H9 (cell line): ENCODE measurements around the gene IGFL1. TPM values are rescaled to one million over a fixed set of nuclear protein-coding genes. Genes with fewer than 3 reads are reported as not detected.
A peak's percentile ranks its signal among the peaks of the same experiment; 100 is the strongest.
"Not testable (repeated sequence)": the region's sequence is repeated elsewhere in the genome, so short reads cannot be mapped to it uniquely, and the experiment has no call there.

Experiments
- DNase-seq: peaks from one replicate; pipeline ENCODE4 v3.0.0-alpha.2; 2017
- H2AFZ ChIP-seq: one replicate; pipeline ENCODE4 v1.6.1; 2013; ENCODE audit warnings: mild to moderate bottlenecking, low read length, control low read depth, moderate library complexity
- H2AK5ac ChIP-seq: 2 replicates; pipeline ENCODE4 v1.6.1; 2013; ENCODE audit warnings: low read length, control low read depth, mixed read lengths; ENCODE audit not compliant: insufficient read length
- H2BK120ac ChIP-seq: one replicate; pipeline ENCODE4 v1.6.1; 2013; ENCODE audit warnings: low read depth, mild to moderate bottlenecking, low read length, control low read depth, inconsistent platforms; ENCODE audit not compliant: poor library complexity, severe bottlenecking
- H2BK12ac ChIP-seq: 2 replicates; pipeline ENCODE4 v1.6.1; 2013; ENCODE audit warnings: low read length, control low read depth, mixed read lengths, low read depth; ENCODE audit not compliant: insufficient read length
- H2BK15ac ChIP-seq: 2 replicates; pipeline ENCODE4 v1.6.1; 2013; ENCODE audit warnings: low read depth, low read length, control low read depth
- H2BK20ac ChIP-seq: one replicate; pipeline ENCODE4 v1.6.1; 2013; ENCODE audit warnings: low read depth, mild to moderate bottlenecking, low read length, control low read depth, inconsistent platforms; ENCODE audit not compliant: poor library complexity, severe bottlenecking
- H2BK5ac ChIP-seq: 2 replicates; pipeline ENCODE4 v1.6.1; 2013; ENCODE audit warnings: low read length, control low read depth, mixed read lengths; ENCODE audit not compliant: insufficient read length
- H3K14ac ChIP-seq: 2 replicates; pipeline ENCODE4 v1.6.1; 2013; ENCODE audit warnings: low read length, control low read depth; ENCODE audit not compliant: insufficient read depth
- H3K18ac ChIP-seq: 2 replicates; pipeline ENCODE4 v1.6.1; 2013; ENCODE audit warnings: low read depth, mild to moderate bottlenecking, mixed read lengths, low read length, control low read depth; ENCODE audit not compliant: insufficient read length
- H3K23ac ChIP-seq: 2 replicates; pipeline ENCODE4 v1.6.1; 2013; ENCODE audit warnings: low read length, control low read depth, mixed read lengths, low read depth; ENCODE audit not compliant: insufficient read length
- H3K23me2 ChIP-seq: 2 replicates; pipeline ENCODE4 v1.6.1; 2013; ENCODE audit warnings: low read depth, mild to moderate bottlenecking, mixed read lengths, low read length, control low read depth; ENCODE audit not compliant: insufficient read length, poor library complexity, severe bottlenecking
- H3K27ac ChIP-seq: 2 replicates; pipeline ENCODE4 v1.5.1; 2013; ENCODE audit warnings: low read length, control low read depth, mixed read lengths, low read depth; ENCODE audit not compliant: insufficient read length
- H3K27me3 ChIP-seq: 2 replicates; pipeline ENCODE4 v1.6.1; 2013; ENCODE audit warnings: low read length, control low read depth, inconsistent platforms; ENCODE audit not compliant: insufficient read depth
- H3K4ac ChIP-seq: 2 replicates; pipeline ENCODE4 v1.6.1; 2013; ENCODE audit warnings: low read depth, mild to moderate bottlenecking, control low read depth, inconsistent platforms, low read length, moderate library complexity
- H3K4me1 ChIP-seq: 2 replicates; pipeline ENCODE4 v1.6.1; 2013; ENCODE audit warnings: low read length, control low read depth, inconsistent platforms; ENCODE audit not compliant: insufficient read depth
- H3K4me2 ChIP-seq: 2 replicates; pipeline ENCODE4 v1.6.1; 2013; ENCODE audit warnings: low read length, control low read depth, mixed read lengths; ENCODE audit not compliant: insufficient read length, insufficient read depth
- H3K56ac ChIP-seq: 2 replicates; pipeline ENCODE4 v1.6.1; 2013; ENCODE audit warnings: low read depth, mild to moderate bottlenecking, mixed read lengths, low read length, control low read depth; ENCODE audit not compliant: insufficient read length
- H3K79me1 ChIP-seq: 2 replicates; pipeline ENCODE4 v1.6.1; 2013; ENCODE audit warnings: low read depth, mild to moderate bottlenecking, moderate library complexity, low read length, control low read depth, inconsistent platforms; ENCODE audit not compliant: insufficient read depth, poor library complexity, severe bottlenecking
- H3K79me2 ChIP-seq: 2 replicates; pipeline ENCODE4 v1.6.1; 2013; ENCODE audit warnings: low read length, control low read depth, inconsistent platforms; ENCODE audit not compliant: insufficient read depth
- H3K9ac ChIP-seq: 2 replicates; pipeline ENCODE4 v1.6.1; 2013; ENCODE audit warnings: low read length, control low read depth, mixed read lengths; ENCODE audit not compliant: insufficient read length; ENCODE audit errors: extremely low read depth
- H3K9me3 ChIP-seq: one replicate; pipeline ENCODE4 v1.6.1; 2013; ENCODE audit warnings: low read depth, low read length, inconsistent platforms; ENCODE audit not compliant: control insufficient read depth
- H3T11ph ChIP-seq: one replicate; pipeline ENCODE4 v1.6.1; 2013; ENCODE audit warnings: mild to moderate bottlenecking, low read length, control low read depth, inconsistent platforms
- H4K20me1 ChIP-seq: one replicate; pipeline ENCODE4 v1.6.1; 2013; ENCODE audit not compliant: control insufficient read depth, insufficient read length, insufficient read depth
- H4K5ac ChIP-seq: 2 replicates; pipeline ENCODE4 v1.6.1; 2013; ENCODE audit warnings: low read depth, mild to moderate bottlenecking, mixed read lengths, low read length, control low read depth; ENCODE audit not compliant: insufficient read length
- H4K8ac ChIP-seq: replicated peaks from 2 replicates; pipeline ENCODE4 v1.6.1; 2013; ENCODE audit warnings: low read length, control low read depth, mixed read lengths, low read depth; ENCODE audit not compliant: insufficient read length
- H4K91ac ChIP-seq: 2 replicates; pipeline ENCODE4 v1.6.1; 2013; ENCODE audit warnings: low read depth, mild to moderate bottlenecking, moderate library complexity, mixed read lengths, low read length, control low read depth; ENCODE audit not compliant: insufficient read length
- H3K27ac Mint-ChIP-seq, 3 experiments: 2 replicates in 2 of 3; 3 replicates in 1 of 3; pipeline ENCODE4 v1.8.0; 2020 to 2021; ENCODE audit warnings: mixed read lengths in 3 of 3, mild to moderate bottlenecking in 1 of 3, moderate library complexity in 1 of 3
- H3K27me3 Mint-ChIP-seq: 2 replicates; pipeline ENCODE4 v1.8.0; 2021; ENCODE audit warnings: low read depth, mild to moderate bottlenecking, moderate library complexity, mixed read lengths
- H3K36me3 Mint-ChIP-seq, 3 experiments: 2 replicates in 2 of 3; 3 replicates in 1 of 3; pipeline ENCODE4 v1.8.0; 2020 to 2021; ENCODE audit warnings: low read depth in 3 of 3, mixed read lengths in 3 of 3; ENCODE audit not compliant: insufficient read depth in 1 of 3
- H3K4me1 Mint-ChIP-seq, 2 experiments: 2 replicates each; pipeline ENCODE4 v1.8.0; 2020; ENCODE audit warnings: mixed read lengths in 2 of 2
- H3K4me3 Mint-ChIP-seq, 2 experiments: 2 replicates in 1 of 2; 3 replicates in 1 of 2; pipeline ENCODE4 v1.8.0; 2020 to 2021; ENCODE audit warnings: mild to moderate bottlenecking in 2 of 2, mixed read lengths in 2 of 2, moderate library complexity in 1 of 2
- H3K9me3 Mint-ChIP-seq, 2 experiments: 2 replicates in 1 of 2; 3 replicates in 1 of 2; pipeline ENCODE4 v1.8.0; 2020; ENCODE audit warnings: mild to moderate bottlenecking in 2 of 2, mixed read lengths in 2 of 2, moderate library complexity in 1 of 2
- WGBS: extraction: QIAGEN DNeasy Blood & Tissue Kit; methylation state at CpG from one replicate; pipeline ENCODE4 v1.1.7; 2013; ENCODE audit warnings: missing lambda C conversion rate, low lambda C conversion rate, mixed read lengths; ENCODE audit not compliant: insufficient read length; ENCODE audit errors: extremely low coverage; 5-methylcytosine and 5-hydroxymethylcytosine counted together
- total RNA-seq: library from RNA; stranded (reverse); gene quantifications from 2 replicates; pipeline ENCODE4 v1.2.1, GENCODE V29; 2021

The IGFL1 gene
- total RNA-seq, 1 experiment from 2014 or later, result not detected

- H3K9ac ChIP-seq, H4K8ac ChIP-seq, H2AK5ac ChIP-seq, H3K14ac ChIP-seq, H3K23me2 ChIP-seq, H3K79me1 ChIP-seq, DNase-seq, H3K18ac ChIP-seq, H3K4me1 ChIP-seq, H2BK15ac ChIP-seq, H2AFZ ChIP-seq, H2BK12ac ChIP-seq, H2BK5ac ChIP-seq, H3K79me2 ChIP-seq, H3K27me3 ChIP-seq, H3K36me3 Mint-ChIP-seq, H4K5ac ChIP-seq, H2BK120ac ChIP-seq, H3K4ac ChIP-seq, H3K23ac ChIP-seq, H3K27ac ChIP-seq, H3K9me3 ChIP-seq, H3T11ph ChIP-seq, H3K9me3 Mint-ChIP-seq, H4K20me1 ChIP-seq, H3K27me3 Mint-ChIP-seq, H4K91ac ChIP-seq, H3K4me3 Mint-ChIP-seq, H3K4me1 Mint-ChIP-seq, H3K56ac ChIP-seq, H2BK20ac ChIP-seq, H3K4me2 ChIP-seq: not testable (repeated sequence)
- no CpG with 5 or more reads among the region's 11 CpGs for WGBS
- peak overlapping the region in 1 of 3 experiments; percentile 62; a peak in 1 of 7 replicates for H3K27ac Mint-ChIP-seq
These were observed 33.2 kb downstream of the IGFL1 start for GRCh38 chr19:46262684-46263296.

DNA sequence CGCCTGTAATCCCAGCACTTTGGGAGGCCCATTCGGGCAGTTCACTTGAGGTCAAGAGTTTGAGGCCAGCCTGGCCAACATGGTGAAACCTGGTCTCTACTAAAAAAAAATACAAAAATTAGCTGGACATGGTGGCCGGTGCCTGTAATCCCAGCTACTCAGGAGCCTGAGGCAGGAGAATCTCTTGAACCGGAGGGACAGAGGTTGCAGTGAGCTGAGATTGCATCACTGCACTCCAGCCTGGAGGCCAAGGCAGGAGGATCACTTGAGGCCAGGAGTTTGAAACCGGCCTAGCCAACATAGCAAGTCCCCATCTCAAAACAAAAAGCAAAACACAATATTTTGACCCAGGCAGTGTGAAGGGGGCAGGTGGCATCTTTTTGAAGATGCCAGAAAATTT lies 35.3 kb downstream of the IGFL1 start:
- not testable (repeated sequence) for H3K56ac ChIP-seq, H3K27ac Mint-ChIP-seq, DNase-seq, H3K14ac ChIP-seq, H2BK20ac ChIP-seq, H3K27me3 Mint-ChIP-seq, H2BK15ac ChIP-seq, H4K8ac ChIP-seq, H3K9me3 ChIP-seq, H3K79me1 ChIP-seq, H3K4me2 ChIP-seq, H3K4ac ChIP-seq, H3K4me3 Mint-ChIP-seq, H3K27ac ChIP-seq, H4K20me1 ChIP-seq, H4K5ac ChIP-seq, H2AK5ac ChIP-seq, H3K36me3 Mint-ChIP-seq, H3K9ac ChIP-seq, H3K4me1 ChIP-seq, H2AFZ ChIP-seq, H3K27me3 ChIP-seq, H3T11ph ChIP-seq, H3K9me3 Mint-ChIP-seq, H3K18ac ChIP-seq, H2BK120ac ChIP-seq, H3K79me2 ChIP-seq, H3K23ac ChIP-seq, H3K23me2 ChIP-seq, H2BK12ac ChIP-seq, H4K91ac ChIP-seq, H2BK5ac ChIP-seq
- peaks cover 6 to 11% of the 10 kb centered on the region in 2 experiments for H3K4me1 Mint-ChIP-seq
- no CpG with 5 or more reads among the region's 5 CpGs for WGBS
